Neural progenitor cell (in vitro differentiated cells): ENCODE measurements around the gene ABTB1. TPM values are rescaled to one million over a fixed set of nuclear protein-coding genes. Genes with fewer than 3 reads are reported as not detected.

Source experiments
- DNase-seq: peaks from one replicate; pipeline ENCODE4 v3.0.0-alpha.2; 2016; ENCODE audit warnings: low spot score
- H2AFZ ChIP-seq: fragments of 200-600 bp; sonication (generic); replicated peaks from 2 replicates; pipeline ENCODE4 v1.6.1; 2016; ENCODE audit warnings: antibody characterized with exemption
- H3F3A ChIP-seq: fragments of 200-600 bp; sonication (generic); 2 replicates; pipeline ENCODE4 v1.6.1; 2016; ENCODE audit warnings: antibody characterized with exemption, low read depth
- H3K27ac ChIP-seq: fragments of 200-600 bp; sonication (generic); 2 replicates; pipeline ENCODE4 v1.5.1; 2016; ENCODE audit warnings: mild to moderate bottlenecking
- H3K27me3 ChIP-seq: fragments of 200-600 bp; sonication (generic); 2 replicates; pipeline ENCODE4 v1.6.1; 2016; ENCODE audit warnings: mild to moderate bottlenecking, moderate library complexity
- H3K36me3 ChIP-seq: fragments of 200-600 bp; sonication (generic); 2 replicates; pipeline ENCODE4 v1.5.1; 2016
- H3K4me1 ChIP-seq: fragments of 200-600 bp; sonication (generic); 2 replicates; pipeline ENCODE4 v1.6.1; 2016; ENCODE audit warnings: mixed run types
- H3K4me2 ChIP-seq: fragments of 200-600 bp; sonication (generic); 2 replicates; pipeline ENCODE4 v1.6.1; 2016
- H3K4me3 ChIP-seq: fragments of 200-600 bp; sonication (generic); 2 replicates; pipeline ENCODE4 v1.5.1; 2016
- H3K79me2 ChIP-seq: fragments of 200-600 bp; sonication (generic); 2 replicates; pipeline ENCODE4 v1.6.1; 2016; ENCODE audit warnings: low read depth
- H3K9ac ChIP-seq: fragments of 200-600 bp; sonication (generic); 2 replicates; pipeline ENCODE4 v1.6.1; 2016
- H3K9me3 ChIP-seq: fragments of 200-600 bp; sonication (generic); 2 replicates; pipeline ENCODE4 v1.5.1; 2016; ENCODE audit warnings: low read depth
- H4K20me1 ChIP-seq: fragments of 200-600 bp; sonication (generic); 2 replicates; pipeline ENCODE4 v1.6.1; 2016; ENCODE audit warnings: low read depth
- H3K27ac Mint-ChIP-seq: 3 replicates; pipeline ENCODE4 v1.8.0; 2021; ENCODE audit warnings: mixed read lengths
- H3K27me3 Mint-ChIP-seq: 2 replicates; pipeline ENCODE4 v1.8.0; 2022; ENCODE audit warnings: low read depth, mild to moderate bottlenecking, inconsistent platforms, moderate library complexity, mixed read lengths; ENCODE audit not compliant: insufficient read depth
- H3K36me3 Mint-ChIP-seq: 3 replicates; pipeline ENCODE4 v1.8.0; 2021; ENCODE audit warnings: mixed read lengths
- H3K4me1 Mint-ChIP-seq: 3 replicates; pipeline ENCODE4 v1.8.0; 2021; ENCODE audit warnings: mixed read lengths
- H3K4me3 Mint-ChIP-seq: 3 replicates; pipeline ENCODE4 v1.8.0; 2021; ENCODE audit warnings: mild to moderate bottlenecking, moderate library complexity, mixed read lengths
- H3K9me3 Mint-ChIP-seq: 3 replicates; pipeline ENCODE4 v1.8.0; 2020; ENCODE audit warnings: mixed read lengths
- EZH2 ChIP-seq: fragments of 200-600 bp; sonication (generic); IDR thresholded peaks from 2 replicates; pipeline ENCODE4 v1.6.1; 2017; ENCODE audit warnings: antibody characterized with exemption, mild to moderate bottlenecking, moderate library complexity
- EZH2phosphoT487 ChIP-seq: fragments of 200-600 bp; sonication (generic); IDR thresholded peaks from 2 replicates; pipeline ENCODE4 v1.6.1; 2017; ENCODE audit warnings: antibody characterized with exemption
- total RNA-seq: library from RNA; depleted of rRNA; stranded (reverse); fragments of >200 nt; gene quantifications from 2 replicates; pipeline ENCODE4 v1.2.3, GENCODE V29; 2015; ENCODE audit warnings: low replicate concordance
- TF ChIP-seq, protein P1 (sequence below): fragments of 200-600 bp; sonication (generic); IDR thresholded peaks from 2 replicates; pipeline ENCODE4 v1.5.1; 2017; ENCODE audit warnings: antibody characterized with exemption, mild to moderate bottlenecking

ABTB1 gene
- total RNA-seq, 1 donor from 2014 or later = 2.4 TPM

GRCh38 chr3:127697551-127698240 lies 24.9 kb downstream of the ABTB1 start:
- H3K9me3 Mint-ChIP-seq = no peaks in the 10 kb centered on the region
- peak overlapping the region; percentile 96 for H3K27ac Mint-ChIP-seq
- peaks cover 11% of the 10 kb centered on the region for H3K27me3 Mint-ChIP-seq
- peak overlapping the region; percentile 12 for H3K4me2 ChIP-seq
- H4K20me1 ChIP-seq = no peaks in the 10 kb centered on the region
- TF ChIP-seq EZH2phosphoT487 (no peak), EZH2 (no peak)
- TF ChIP-seq, protein P1, sequence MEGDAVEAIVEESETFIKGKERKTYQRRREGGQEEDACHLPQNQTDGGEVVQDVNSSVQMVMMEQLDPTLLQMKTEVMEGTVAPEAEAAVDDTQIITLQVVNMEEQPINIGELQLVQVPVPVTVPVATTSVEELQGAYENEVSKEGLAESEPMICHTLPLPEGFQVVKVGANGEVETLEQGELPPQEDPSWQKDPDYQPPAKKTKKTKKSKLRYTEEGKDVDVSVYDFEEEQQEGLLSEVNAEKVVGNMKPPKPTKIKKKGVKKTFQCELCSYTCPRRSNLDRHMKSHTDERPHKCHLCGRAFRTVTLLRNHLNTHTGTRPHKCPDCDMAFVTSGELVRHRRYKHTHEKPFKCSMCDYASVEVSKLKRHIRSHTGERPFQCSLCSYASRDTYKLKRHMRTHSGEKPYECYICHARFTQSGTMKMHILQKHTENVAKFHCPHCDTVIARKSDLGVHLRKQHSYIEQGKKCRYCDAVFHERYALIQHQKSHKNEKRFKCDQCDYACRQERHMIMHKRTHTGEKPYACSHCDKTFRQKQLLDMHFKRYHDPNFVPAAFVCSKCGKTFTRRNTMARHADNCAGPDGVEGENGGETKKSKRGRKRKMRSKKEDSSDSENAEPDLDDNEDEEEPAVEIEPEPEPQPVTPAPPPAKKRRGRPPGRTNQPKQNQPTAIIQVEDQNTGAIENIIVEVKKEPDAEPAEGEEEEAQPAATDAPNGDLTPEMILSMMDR = no peak
- H3K9me3 ChIP-seq = no peaks in the 10 kb centered on the region
- H3K27ac ChIP-seq = no peak overlapping the region
- peak overlapping the region; percentile 46 for H2AFZ ChIP-seq
- peak; percentile 80 for DNase-seq
- H3K36me3 ChIP-seq = no peaks in the 10 kb centered on the region
- H3K4me3 ChIP-seq = no peak overlapping the region
- peak overlapping the region; percentile 60 for H3K4me3 Mint-ChIP-seq
- peaks cover 6% of the 10 kb centered on the region for H3K4me1 ChIP-seq
- no peaks in the 10 kb centered on the region for H3K27me3 ChIP-seq
- H3K9ac ChIP-seq = no peak overlapping the region
- H3F3A ChIP-seq = no peaks in the 10 kb centered on the region
- no peaks in the 10 kb centered on the region for H3K36me3 Mint-ChIP-seq
- H3K4me1 Mint-ChIP-seq = peaks cover 18% of the 10 kb centered on the region
- H3K79me2 ChIP-seq = no peaks in the 10 kb centered on the region

DNA sequence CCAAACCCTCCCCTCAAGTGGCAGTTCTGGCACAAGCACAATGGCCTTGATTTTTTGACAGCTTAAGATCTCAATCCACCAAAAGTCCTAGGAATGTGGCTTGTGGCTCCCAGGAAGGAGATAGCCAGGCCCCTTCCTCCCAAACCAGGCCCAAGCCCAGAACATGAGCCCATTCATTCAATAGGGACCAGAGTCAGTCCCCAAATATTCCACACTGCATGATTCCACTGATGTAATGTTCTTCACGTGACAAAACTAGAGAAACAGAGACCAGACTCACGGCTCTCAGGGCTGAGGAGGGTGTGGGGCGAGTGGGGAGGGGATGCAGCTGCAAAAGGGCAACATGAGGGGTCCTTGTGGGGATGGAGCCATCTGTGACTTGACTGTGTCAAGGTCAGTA lies 25.5 kb downstream of the ABTB1 start:
- no peaks in the 10 kb centered on the region for H4K20me1 ChIP-seq
- no peak overlapping the region for H3K4me3 Mint-ChIP-seq
- H3K4me1 Mint-ChIP-seq = peaks cover 18% of the 10 kb centered on the region
- H3K79me2 ChIP-seq = no peaks in the 10 kb centered on the region
- H3K27me3 Mint-ChIP-seq = peaks cover 9% of the 10 kb centered on the region
- H3K9me3 ChIP-seq = no peaks in the 10 kb centered on the region
- no peaks in the 10 kb centered on the region for H3F3A ChIP-seq
- no peak overlapping the region for H3K27ac ChIP-seq
- no peaks in the 10 kb centered on the region for H3K36me3 ChIP-seq
- no peak overlapping the region for H3K4me2 ChIP-seq
- TF ChIP-seq EZH2phosphoT487 = no peak
- TF ChIP-seq EZH2 = no peak
- TF ChIP-seq, protein P1 = no peak
- peak overlapping the region; percentile 66 for H3K27ac Mint-ChIP-seq
- no peaks in the 10 kb centered on the region for H3K36me3 Mint-ChIP-seq
- no peak overlapping the region for H3K4me3 ChIP-seq
- no peak for DNase-seq
- H3K9ac ChIP-seq = no peak overlapping the region
- peaks cover 4% of the 10 kb centered on the region for H3K9me3 Mint-ChIP-seq
- H3K4me1 ChIP-seq = peaks cover 6% of the 10 kb centered on the region
- H3K27me3 ChIP-seq = no peaks in the 10 kb centered on the region
- H2AFZ ChIP-seq = no peak overlapping the region

GRCh38 chr3:127698691-127699415 lies 26.1 kb downstream of the ABTB1 start:
- Mint-ChIP-seq H3K27ac (peak overlapping the region; percentile 66), H3K36me3 (no peaks in the 10 kb centered on the region), H3K4me1 (peaks cover 18% of the 10 kb centered on the region), H3K4me3 (no peak overlapping the region), H3K27me3 (peaks cover 8% of the 10 kb centered on the region), H3K9me3 (peaks cover 8% of the 10 kb centered on the region)
- Histone ChIP-seq H4K20me1 (no peaks in the 10 kb centered on the region), H3K4me3 (no peak overlapping the region), H3K27ac (no peak overlapping the region), H3K79me2 (no peaks in the 10 kb centered on the region), H3K4me2 (no peak overlapping the region), H3F3A (no peaks in the 10 kb centered on the region), H3K36me3 (no peaks in the 10 kb centered on the region), H3K4me1 (peaks cover 6% of the 10 kb centered on the region), H3K27me3 (no peaks in the 10 kb centered on the region), H3K9ac (no peak overlapping the region), H3K9me3 (no peaks in the 10 kb centered on the region), H2AFZ (no peak overlapping the region)
- DNase-seq = no peak
- TF ChIP-seq EZH2phosphoT487 = no peak
- TF ChIP-seq EZH2 = no peak
- TF ChIP-seq, protein P1 = no peak
